Nephron (organoid): ENCODE results near the gene ADAMTS10.
A peak's percentile ranks its signal among the peaks of the same experiment; 100 is the strongest.
"Not testable (repeated sequence)": the region's sequence is repeated elsewhere in the genome, so short reads cannot be mapped to it uniquely, and the experiment has no call there.

Experiments used
- H3K27ac Mint-ChIP-seq, 3 experiments: 2 replicates each; pipeline ENCODE4 v1.8.0; 2020; ENCODE audit warnings: mixed read lengths in 3 of 3, mild to moderate bottlenecking in 2 of 3, moderate library complexity in 1 of 3
- H3K27me3 Mint-ChIP-seq: 2 replicates; pipeline ENCODE4 v1.8.0; 2021; ENCODE audit warnings: low read depth, mild to moderate bottlenecking, moderate library complexity, mixed read lengths
- H3K36me3 Mint-ChIP-seq: 2 replicates; pipeline ENCODE4 v1.8.0; 2020; ENCODE audit warnings: low read depth, mixed read lengths
- H3K4me1 Mint-ChIP-seq: 2 replicates; pipeline ENCODE4 v1.8.0; 2020; ENCODE audit warnings: mixed read lengths
- H3K4me3 Mint-ChIP-seq, 3 experiments: 2 replicates each; pipeline ENCODE4 v1.8.0; 2020; ENCODE audit warnings: mild to moderate bottlenecking in 3 of 3, mixed read lengths in 3 of 3, moderate library complexity in 2 of 3
- H3K9me3 Mint-ChIP-seq: 2 replicates; pipeline ENCODE4 v1.8.0; 2020; ENCODE audit warnings: mixed read lengths
- TF ChIP-seq, protein P1 (sequence below), 3 experiments: fragments of 200-600 bp; sonication (generic); IDR thresholded peaks; one replicate each; pipeline ENCODE4 v1.5.0; 2021; ENCODE audit warnings: antibody characterized with exemption in 3 of 3; ENCODE audit not compliant: unreplicated experiment in 3 of 3

Gene ADAMTS10

DNA sequence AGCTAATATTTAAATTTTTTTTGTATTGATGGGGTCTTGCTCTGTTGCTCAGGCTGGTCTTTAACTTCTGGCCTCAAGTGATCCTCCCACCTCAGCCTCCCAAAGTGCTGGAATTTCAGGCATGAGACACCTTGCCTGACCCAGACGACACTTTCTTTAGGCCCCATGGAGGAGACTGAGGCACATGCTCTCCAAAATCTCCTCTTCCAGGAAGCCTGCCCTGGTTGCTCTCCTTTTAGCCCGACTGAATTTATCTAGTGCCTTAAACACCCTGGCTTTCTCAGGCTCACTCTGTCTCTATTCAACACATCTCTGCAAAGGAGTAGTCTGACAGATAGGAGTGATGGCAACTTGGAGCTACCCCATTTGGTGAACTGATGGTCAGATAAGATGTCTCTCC lies 52.2 kb downstream of the ADAMTS10 start:
- H3K4me3 Mint-ChIP-seq = no peak overlapping the region
- no peaks in the 10 kb centered on the region for H3K27me3 Mint-ChIP-seq
- TF ChIP-seq, protein P1, sequence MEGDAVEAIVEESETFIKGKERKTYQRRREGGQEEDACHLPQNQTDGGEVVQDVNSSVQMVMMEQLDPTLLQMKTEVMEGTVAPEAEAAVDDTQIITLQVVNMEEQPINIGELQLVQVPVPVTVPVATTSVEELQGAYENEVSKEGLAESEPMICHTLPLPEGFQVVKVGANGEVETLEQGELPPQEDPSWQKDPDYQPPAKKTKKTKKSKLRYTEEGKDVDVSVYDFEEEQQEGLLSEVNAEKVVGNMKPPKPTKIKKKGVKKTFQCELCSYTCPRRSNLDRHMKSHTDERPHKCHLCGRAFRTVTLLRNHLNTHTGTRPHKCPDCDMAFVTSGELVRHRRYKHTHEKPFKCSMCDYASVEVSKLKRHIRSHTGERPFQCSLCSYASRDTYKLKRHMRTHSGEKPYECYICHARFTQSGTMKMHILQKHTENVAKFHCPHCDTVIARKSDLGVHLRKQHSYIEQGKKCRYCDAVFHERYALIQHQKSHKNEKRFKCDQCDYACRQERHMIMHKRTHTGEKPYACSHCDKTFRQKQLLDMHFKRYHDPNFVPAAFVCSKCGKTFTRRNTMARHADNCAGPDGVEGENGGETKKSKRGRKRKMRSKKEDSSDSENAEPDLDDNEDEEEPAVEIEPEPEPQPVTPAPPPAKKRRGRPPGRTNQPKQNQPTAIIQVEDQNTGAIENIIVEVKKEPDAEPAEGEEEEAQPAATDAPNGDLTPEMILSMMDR (IDR thresholded peaks at IDR 0.05; ENCODE audit: unreplicated experiment in 3 of 3) = no peak
- H3K9me3 Mint-ChIP-seq = no peaks in the 10 kb centered on the region
- no peak overlapping the region for H3K27ac Mint-ChIP-seq
- H3K36me3 Mint-ChIP-seq = no peaks in the 10 kb centered on the region
- H3K4me1 Mint-ChIP-seq = no peaks in the 10 kb centered on the region

DNA sequence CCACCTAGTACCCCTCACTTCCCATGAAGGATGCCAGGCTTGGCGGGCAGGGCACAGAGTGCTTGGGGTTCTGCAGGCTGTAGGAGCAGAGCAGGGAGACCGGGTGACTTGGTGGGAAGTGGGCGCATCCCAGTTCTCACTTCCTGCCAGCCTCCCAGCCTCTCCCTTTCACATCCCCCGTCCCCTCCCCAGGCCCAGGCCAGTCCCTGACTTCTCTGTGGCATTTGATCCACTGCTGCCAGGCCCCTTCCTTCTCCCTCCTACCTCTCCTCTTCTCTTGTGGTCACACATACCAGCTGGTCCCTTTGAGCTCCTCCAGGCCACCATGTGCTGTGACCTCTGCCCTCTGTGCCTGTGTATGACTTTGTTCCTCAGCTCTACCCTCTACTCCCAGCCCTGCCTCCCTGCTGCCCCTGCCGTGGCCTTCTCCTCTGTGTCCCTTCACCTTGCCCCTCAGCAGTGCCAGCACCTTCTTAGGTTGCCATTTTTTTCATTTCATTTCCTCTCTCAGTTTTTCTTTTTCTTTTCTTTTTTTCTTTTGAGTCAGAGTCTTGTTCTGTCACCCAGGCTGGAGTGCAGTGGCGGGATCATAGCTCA lies 52.8 kb downstream of the ADAMTS10 start:
- H3K27ac Mint-ChIP-seq = no peak overlapping the region
- no peaks in the 10 kb centered on the region for H3K9me3 Mint-ChIP-seq
- H3K36me3 Mint-ChIP-seq = no peaks in the 10 kb centered on the region
- no peaks in the 10 kb centered on the region for H3K27me3 Mint-ChIP-seq
- no peaks in the 10 kb centered on the region for H3K4me1 Mint-ChIP-seq
- H3K4me3 Mint-ChIP-seq = no peak overlapping the region
- TF ChIP-seq, protein P1 (IDR thresholded peaks at IDR 0.05; ENCODE audit: unreplicated experiment in 3 of 3) = no peak

DNA sequence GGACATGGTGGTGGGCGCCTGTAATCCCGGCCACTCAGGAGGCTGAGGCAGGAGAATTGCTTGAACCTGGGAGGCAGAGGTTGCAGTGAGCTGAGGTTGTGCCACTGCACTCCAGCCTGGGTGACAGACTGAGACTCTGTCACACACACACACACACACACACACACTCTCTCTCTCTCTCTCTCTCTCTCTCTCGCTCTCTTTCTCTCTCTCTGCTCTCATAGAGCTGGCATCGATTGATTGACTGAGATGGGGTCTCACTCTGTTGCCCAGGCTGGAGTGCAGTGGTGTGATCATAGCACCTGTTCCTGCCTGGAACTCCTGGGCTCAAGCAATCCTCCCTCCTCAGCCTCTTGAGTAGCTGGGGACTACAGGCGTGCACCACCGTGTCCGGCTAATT lies 56.8 kb downstream of the ADAMTS10 start:
- H3K4me3 Mint-ChIP-seq, H3K36me3 Mint-ChIP-seq, H3K9me3 Mint-ChIP-seq, H3K27ac Mint-ChIP-seq, H3K4me1 Mint-ChIP-seq, H3K27me3 Mint-ChIP-seq: not testable (repeated sequence)

DNA sequence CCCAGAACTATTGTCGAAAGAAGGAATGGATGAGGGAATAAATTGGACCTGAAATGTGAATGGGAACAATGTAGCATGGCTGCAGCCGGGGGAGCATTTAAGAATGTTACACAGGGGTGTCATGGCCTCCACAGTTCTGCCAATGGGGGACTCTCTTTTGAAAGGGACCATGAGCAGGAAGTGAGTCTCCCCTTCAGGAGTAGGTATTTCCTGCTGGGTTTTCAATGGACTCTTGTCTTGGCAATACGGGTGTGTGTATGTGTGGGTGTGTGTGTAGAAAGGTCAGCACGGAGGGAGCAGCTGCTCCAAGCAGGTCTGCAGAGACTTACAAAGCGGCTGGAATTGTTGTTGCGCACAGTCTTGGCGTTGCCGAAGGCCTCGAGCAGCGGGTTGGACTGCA lies 57.7 kb downstream of the ADAMTS10 start:
- H3K27ac Mint-ChIP-seq = peak overlapping the region in 1 of 3 experiments; percentile 8
- H3K4me1 Mint-ChIP-seq = no peaks in the 10 kb centered on the region
- no peaks in the 10 kb centered on the region for H3K27me3 Mint-ChIP-seq
- H3K4me3 Mint-ChIP-seq = no peak overlapping the region
- H3K9me3 Mint-ChIP-seq = no peaks in the 10 kb centered on the region
- TF ChIP-seq, protein P1 (IDR thresholded peaks at IDR 0.05; ENCODE audit: unreplicated experiment in 3 of 3) = no peak
- H3K36me3 Mint-ChIP-seq = peaks cover 5% of the 10 kb centered on the region

DNA sequence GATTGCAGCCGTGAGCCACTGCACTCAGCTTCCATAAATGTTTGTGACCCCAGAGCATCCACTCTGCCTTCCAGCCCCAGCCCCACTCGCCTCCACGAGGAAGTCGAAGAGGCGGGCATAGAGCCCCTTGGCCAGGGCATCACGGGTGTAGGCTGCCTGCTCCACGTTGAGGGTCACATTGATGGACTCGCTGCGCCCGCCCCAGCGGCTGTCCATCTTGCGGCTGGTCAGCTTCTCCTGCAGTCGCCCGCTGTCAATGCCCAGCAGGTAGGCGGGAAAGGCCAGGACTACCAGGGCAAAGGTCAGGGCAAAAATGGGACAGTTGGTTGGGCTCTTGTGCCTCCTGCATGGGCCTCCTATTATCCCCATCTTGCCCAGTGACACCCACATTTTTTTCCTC lies 60.4 kb downstream of the ADAMTS10 start:
- Mint-ChIP-seq H3K9me3 (no peaks in the 10 kb centered on the region), H3K36me3 (peaks cover 25% of the 10 kb centered on the region), H3K4me3 (no peak overlapping the region), H3K27ac (no peak overlapping the region), H3K4me1 (no peaks in the 10 kb centered on the region), H3K27me3 (no peaks in the 10 kb centered on the region)
- TF ChIP-seq, protein P1 (IDR thresholded peaks at IDR 0.05; ENCODE audit: unreplicated experiment in 3 of 3) = no peak

DNA sequence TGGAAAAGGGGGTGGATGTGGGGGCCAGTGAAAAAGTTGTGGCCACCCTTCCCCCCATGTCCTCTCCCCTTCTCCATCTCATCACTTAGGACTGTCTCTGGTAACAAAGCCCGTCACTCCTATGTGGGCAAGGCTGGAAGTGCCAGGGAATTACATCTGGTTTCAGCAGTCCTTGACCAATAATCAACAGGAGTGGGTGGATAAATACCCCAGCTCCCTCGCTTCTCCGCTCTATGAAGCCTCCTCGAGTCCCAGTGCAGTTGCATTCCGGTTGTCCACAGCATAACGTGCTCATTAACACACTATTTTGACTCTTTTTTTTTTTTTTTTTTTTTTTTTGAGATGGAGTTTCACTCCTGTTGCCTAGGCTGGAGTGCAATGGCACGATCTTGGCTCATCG lies 64.8 kb downstream of the ADAMTS10 start:
- Mint-ChIP-seq H3K9me3 (no peaks in the 10 kb centered on the region), H3K36me3 (peaks cover 26% of the 10 kb centered on the region), H3K4me3 (no peak overlapping the region), H3K4me1 (no peaks in the 10 kb centered on the region), H3K27ac (no peak overlapping the region), H3K27me3 (no peaks in the 10 kb centered on the region)
- TF ChIP-seq, protein P1 (IDR thresholded peaks at IDR 0.05; ENCODE audit: unreplicated experiment in 3 of 3) = no peak
